NCI-H187 treated with DMSO at 0.1 percent for 48 hours (cell line): ENCODE data around the gene TTN.

ENCODE experiments used
- DNase-seq: peaks from one replicate; lab custom pipeline; 2025; lab: John Stamatoyannopoulos, UW

TTN gene

GRCh38 chr2:178811045-178811444, 3.8 kb upstream of the TTN start:
- no peak for DNase-seq

- no peak for DNase-seq
Measured at GRCh38 chr2:178810422-178810821, 3.2 kb upstream of the TTN start.

- no peak for DNase-seq
Measured at GRCh38 chr2:178806543-178806942, 680 bp downstream of the TTN start.

- no peak for DNase-seq
Measured at GRCh38 chr2:178805457-178805856, 1.8 kb downstream of the TTN start.

- no peak for DNase-seq
Measured at GRCh38 chr2:178804791-178805190, 2.4 kb downstream of the TTN start.

GRCh38 chr2:178800510-178800909, 6.7 kb downstream of the TTN start:
- DNase-seq: no peak

- no peak for DNase-seq
Measured at GRCh38 chr2:178799305-178799704, 7.9 kb downstream of the TTN start.

GRCh38 chr2:178796079-178796677, 11.0 kb downstream of the TTN start:
- no peak for DNase-seq

- DNase-seq: no peak
Measured at GRCh38 chr2:178787934-178788333, 19.3 kb downstream of the TTN start.

- no peak for DNase-seq
Measured at GRCh38 chr2:178787155-178787554, 20.1 kb downstream of the TTN start.

- DNase-seq: no peak
Measured at GRCh38 chr2:178783889-178784288, 23.3 kb downstream of the TTN start.

- no peak for DNase-seq
Measured at GRCh38 chr2:178782236-178782635, 25.0 kb downstream of the TTN start.

GRCh38 chr2:178777577-178777976, 29.6 kb downstream of the TTN start:
- DNase-seq: no peak

- no peak for DNase-seq
Measured at GRCh38 chr2:178776751-178777150, 30.5 kb downstream of the TTN start.

GRCh38 chr2:178775975-178776374, 31.2 kb downstream of the TTN start:
- no peak for DNase-seq

- no peak for DNase-seq
Measured at GRCh38 chr2:178770518-178770917, 36.7 kb downstream of the TTN start.

GRCh38 chr2:178767094-178768060, 39.8 kb downstream of the TTN start:
- no peak for DNase-seq

- no peak for DNase-seq
Measured at GRCh38 chr2:178764097-178764496, 43.1 kb downstream of the TTN start.

GRCh38 chr2:178761759-178762371, 45.4 kb downstream of the TTN start:
- DNase-seq: no peak

GRCh38 chr2:178756843-178757242, 50.4 kb downstream of the TTN start:
- DNase-seq: no peak

- no peak for DNase-seq
Measured at GRCh38 chr2:178756343-178756742, 50.9 kb downstream of the TTN start.

- no peak for DNase-seq
Measured at GRCh38 chr2:178747767-178748166, 59.5 kb downstream of the TTN start.

GRCh38 chr2:178734518-178734917, 72.7 kb downstream of the TTN start:
- DNase-seq: no peak
